Measurements from ENCODE around the gene EIF3L.
A peak's percentile ranks its signal among the peaks of the same experiment; 100 is the strongest.

The EIF3L gene

GRCh38 chr22:37832022-37832857 is 17.0 kb upstream of the EIF3L start:
- CTCF ChIA-PET: interaction anchor here (1.6 to 4.0 kb wide), 2 partner anchors 12 to 14 kb away, joined by 3 to 20 read pairs; partner anchors contain the start of gene ANKRD54

DNA sequence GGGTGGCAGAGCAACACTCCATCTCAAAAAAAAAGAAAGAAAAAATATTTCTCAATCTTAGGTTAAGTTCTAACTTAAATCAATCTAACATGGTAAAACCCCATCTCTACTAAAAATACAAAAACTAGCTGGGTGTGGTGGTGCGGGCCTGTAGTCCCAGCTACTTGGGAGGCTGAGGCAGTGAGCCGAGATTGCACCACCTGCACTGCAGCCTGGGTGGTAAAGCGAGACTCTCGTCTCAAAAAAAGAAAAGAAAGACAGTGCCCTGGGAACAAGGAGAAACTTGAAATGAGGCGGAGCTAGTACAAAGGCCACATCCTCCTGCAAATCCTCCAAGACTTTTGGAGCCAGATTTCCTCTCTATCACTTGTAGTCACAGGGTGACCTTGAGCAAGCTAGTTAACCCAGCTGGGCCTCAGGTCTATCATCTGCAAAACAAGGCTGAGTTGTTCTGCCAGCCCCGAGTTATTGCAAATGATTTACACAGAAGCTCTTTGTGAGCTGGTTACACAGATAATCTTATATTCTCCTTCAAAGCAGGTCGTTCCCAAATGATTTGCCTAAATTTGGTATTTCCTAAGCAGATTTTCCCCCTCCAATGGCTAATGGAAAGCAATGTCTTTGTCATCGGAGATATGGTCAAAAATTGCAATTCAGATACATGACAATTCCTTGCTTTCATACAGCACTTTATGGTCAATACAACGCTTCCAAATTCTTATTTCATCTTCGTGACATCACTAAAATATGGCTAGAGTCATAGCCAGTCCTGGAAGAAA is 7.0 kb upstream of the EIF3L start:
- ChIA-PET POLR2A (no interaction called here), CTCF (interaction anchor here (1.0 to 3.5 kb wide), 5 partner anchors 15 to 88 kb away, joined by 3 to 10 read pairs (median 5); no protein-coding TSS in a partner anchor)
- Histone ChIP-seq H3K27ac (ENCODE audit: insufficient read depth in 1 of 2, low read depth in 1 of 2, low read length in 2 of 2, poor library complexity in 1 of 2, severe bottlenecking in 2 of 2) (no peak overlapping the region), H3K4me3 (ENCODE audit: control insufficient read depth in 1 of 7, extremely low read depth in 1 of 7, insufficient read depth in 4 of 7, low read depth in 2 of 7, low read length in 6 of 7) (peak overlapping the region in 1 of 7 experiments; percentile 83), H3K4me1 (ENCODE audit: control extremely low read depth in 1 of 4, control insufficient read depth in 4 of 4, insufficient read depth in 4 of 4, low read length in 3 of 4) (peaks cover 5 to 13% (median 9%) of the 10 kb centered on the region in 4 experiments), H3K36me3 (ENCODE audit: control insufficient read depth in 4 of 4, insufficient read depth in 4 of 4, low read length in 3 of 4) (peaks cover 8 to 20% (median 17%) of the 10 kb centered on the region in 4 experiments), H3K9me3 (ENCODE audit: control extremely low read depth in 1 of 5, control insufficient read depth in 4 of 5, insufficient read depth in 2 of 5, low read depth in 1 of 5, low read length in 4 of 5) (no peaks in the 10 kb centered on the region), H3K27me3 (replicated peaks in 2 of 5; ENCODE audit: control insufficient read depth in 4 of 5, insufficient read depth in 5 of 5, low read length in 4 of 5) (no peaks in the 10 kb centered on the region)
- DNase-seq: no peak
- WGBS (ENCODE audit: insufficient coverage): 97% methylated on average over 9 of the region's 10 CpGs

More at GRCh38 chr22:37832022-37832857, 17.0 kb upstream of the EIF3L start:
- Histone ChIP-seq H3K4me1 (ENCODE audit: control extremely low read depth in 1 of 4, control insufficient read depth in 4 of 4, insufficient read depth in 4 of 4, low read length in 3 of 4) (no peaks in the 10 kb centered on the region), H3K27ac (ENCODE audit: insufficient read depth in 1 of 2, low read depth in 1 of 2, low read length in 2 of 2, poor library complexity in 1 of 2, severe bottlenecking in 2 of 2) (no peak overlapping the region), H3K27me3 (replicated peaks in 2 of 5; ENCODE audit: control insufficient read depth in 4 of 5, insufficient read depth in 5 of 5, low read length in 4 of 5) (no peaks in the 10 kb centered on the region), H3K9me3 (ENCODE audit: control extremely low read depth in 1 of 5, control insufficient read depth in 4 of 5, insufficient read depth in 2 of 5, low read depth in 1 of 5, low read length in 4 of 5) (no peaks in the 10 kb centered on the region), H3K4me3 (ENCODE audit: control insufficient read depth in 1 of 7, extremely low read depth in 1 of 7, insufficient read depth in 4 of 7, low read depth in 2 of 7, low read length in 6 of 7) (no peak overlapping the region), H3K36me3 (ENCODE audit: control insufficient read depth in 4 of 4, insufficient read depth in 4 of 4, low read length in 3 of 4) (peaks cover 9 to 66% (median 47%) of the 10 kb centered on the region in 4 experiments)
- POLR2A ChIA-PET: no interaction called here
- WGBS (ENCODE audit: insufficient coverage): 98% methylated on average over 12 of the region's 16 CpGs
- DNase-seq: no peak

- Histone ChIP-seq H3K36me3 (ENCODE audit: control insufficient read depth in 4 of 4, insufficient read depth in 4 of 4, low read length in 3 of 4) (peaks cover 4 to 11% (median 8%) of the 10 kb centered on the region in 4 experiments), H3K27me3 (replicated peaks in 2 of 5; ENCODE audit: control insufficient read depth in 4 of 5, insufficient read depth in 5 of 5, low read length in 4 of 5) (no peaks in the 10 kb centered on the region), H3K27ac (ENCODE audit: insufficient read depth in 1 of 2, low read depth in 1 of 2, low read length in 2 of 2, poor library complexity in 1 of 2, severe bottlenecking in 2 of 2) (peak overlapping the region; percentile 79 to 89), H3K4me1 (ENCODE audit: control extremely low read depth in 1 of 4, control insufficient read depth in 4 of 4, insufficient read depth in 4 of 4, low read length in 3 of 4) (peaks cover 5 to 22% (median 14%) of the 10 kb centered on the region in 4 experiments), H3K4me3 (ENCODE audit: control insufficient read depth in 1 of 7, extremely low read depth in 1 of 7, insufficient read depth in 4 of 7, low read depth in 2 of 7, low read length in 6 of 7) (peak overlapping the region; percentile 65 to 84 (median 82)), H3K9me3 (ENCODE audit: control extremely low read depth in 1 of 5, control insufficient read depth in 4 of 5, insufficient read depth in 2 of 5, low read depth in 1 of 5, low read length in 4 of 5) (no peaks in the 10 kb centered on the region)
- DNase-seq: peak; percentile 67 to 81 (median 71)
- CTCF ChIA-PET: interaction anchor here (0.9 to 3.5 kb wide), 6 partner anchors 12 to 26 kb away, joined by 3 to 10 read pairs (median 5); no protein-coding TSS in a partner anchor
- POLR2A ChIA-PET: interaction anchor here (0.5 to 1.8 kb wide), 2 partner anchors 26 to 132 kb away, joined by 3 to 7 read pairs; no protein-coding TSS in a partner anchor
- WGBS (ENCODE audit: insufficient coverage): under 1% methylated on average over 43 of the region's 46 CpGs
These were observed 5.5 kb upstream of the EIF3L start for GRCh38 chr22:37843741-37844089.

GRCh38 chr22:37844904-37845329 is 4.3 kb upstream of the EIF3L start:
- H3K4me1 ChIP-seq (ENCODE audit: control extremely low read depth in 1 of 4, control insufficient read depth in 4 of 4, insufficient read depth in 4 of 4, low read length in 3 of 4): peaks cover 5 to 24% (median 19%) of the 10 kb centered on the region in 4 experiments
- ChIA-PET CTCF (interaction anchor here (0.7 to 3.5 kb wide), 5 partner anchors 13 to 27 kb away, joined by 3 to 10 read pairs (median 3); no protein-coding TSS in a partner anchor), POLR2A (interaction anchor here (0.6 to 1.8 kb wide), 2 partner anchors 27 to 278 kb away, joined by 3 to 7 read pairs; no protein-coding TSS in a partner anchor)
- no peak for DNase-seq
- H3K27ac ChIP-seq (ENCODE audit: insufficient read depth in 1 of 2, low read depth in 1 of 2, low read length in 2 of 2, poor library complexity in 1 of 2, severe bottlenecking in 2 of 2): peak overlapping the region in 1 of 2 experiments; percentile 89
- no peaks in the 10 kb centered on the region for H3K27me3 ChIP-seq (replicated peaks in 2 of 5; ENCODE audit: control insufficient read depth in 4 of 5, insufficient read depth in 5 of 5, low read length in 4 of 5)
- H3K4me3 ChIP-seq (ENCODE audit: control insufficient read depth in 1 of 7, extremely low read depth in 1 of 7, insufficient read depth in 4 of 7, low read depth in 2 of 7, low read length in 6 of 7): peak overlapping the region in 6 of 7 experiments; percentile 70 to 84 (median 82)
- H3K36me3 ChIP-seq (ENCODE audit: control insufficient read depth in 4 of 4, insufficient read depth in 4 of 4, low read length in 3 of 4): peaks cover under 1 to 3% (median 1%) of the 10 kb centered on the region in 4 experiments
- 100% methylated on average over 1 of the region's 6 CpGs for WGBS (ENCODE audit: insufficient coverage)
- H3K9me3 ChIP-seq (ENCODE audit: control extremely low read depth in 1 of 5, control insufficient read depth in 4 of 5, insufficient read depth in 2 of 5, low read depth in 1 of 5, low read length in 4 of 5): no peaks in the 10 kb centered on the region

DNA sequence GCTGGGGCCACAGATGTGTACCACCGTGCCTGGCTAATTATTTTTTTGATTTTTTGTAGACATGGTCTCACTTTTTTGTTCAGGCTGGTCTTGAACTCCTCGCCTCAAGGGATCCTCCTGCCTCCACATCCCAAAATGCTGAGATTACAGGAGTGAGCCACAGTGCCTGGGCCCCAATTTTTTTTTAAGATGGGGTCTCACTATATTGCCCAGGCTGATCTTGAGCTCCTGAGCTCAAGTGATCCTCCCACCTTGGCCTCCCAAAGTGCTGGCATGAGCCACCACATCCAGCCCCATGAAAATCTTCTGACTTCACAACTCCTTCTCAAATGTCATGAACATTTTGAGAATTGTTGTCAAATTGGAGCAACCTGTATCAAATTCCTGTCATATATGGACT is 2.8 kb upstream of the EIF3L start:
- H3K4me1 ChIP-seq (ENCODE audit: control extremely low read depth in 1 of 4, control insufficient read depth in 4 of 4, insufficient read depth in 4 of 4, low read length in 3 of 4): peaks cover 5 to 34% (median 25%) of the 10 kb centered on the region in 4 experiments
- H3K27me3 ChIP-seq (replicated peaks in 2 of 5; ENCODE audit: control insufficient read depth in 4 of 5, insufficient read depth in 5 of 5, low read length in 4 of 5): no peaks in the 10 kb centered on the region
- DNase-seq: no peak
- peaks cover 0 to 10% (median 3%) of the 10 kb centered on the region in 4 experiments for H3K36me3 ChIP-seq (ENCODE audit: control insufficient read depth in 4 of 4, insufficient read depth in 4 of 4, low read length in 3 of 4)
- H3K4me3 ChIP-seq (ENCODE audit: control insufficient read depth in 1 of 7, extremely low read depth in 1 of 7, insufficient read depth in 4 of 7, low read depth in 2 of 7, low read length in 6 of 7): no peak overlapping the region
- ChIA-PET POLR2A (no interaction called here), CTCF (interaction anchor here (2.3 kb wide), 1 partner anchor 15 kb away, joined by 5 read pairs; no protein-coding TSS in a partner anchor)
- no peaks in the 10 kb centered on the region for H3K9me3 ChIP-seq (ENCODE audit: control extremely low read depth in 1 of 5, control insufficient read depth in 4 of 5, insufficient read depth in 2 of 5, low read depth in 1 of 5, low read length in 4 of 5)
- no peak overlapping the region for H3K27ac ChIP-seq (ENCODE audit: insufficient read depth in 1 of 2, low read depth in 1 of 2, low read length in 2 of 2, poor library complexity in 1 of 2, severe bottlenecking in 2 of 2)
- WGBS (ENCODE audit: insufficient coverage): 100% methylated on average over 1 of the region's 2 CpGs

- H3K4me3 ChIP-seq (ENCODE audit: control insufficient read depth in 1 of 7, extremely low read depth in 1 of 7, insufficient read depth in 4 of 7, low read depth in 2 of 7, low read length in 6 of 7): peak overlapping the region; percentile 82 to 95 (median 89)
These were observed 581 bp upstream of the EIF3L start for GRCh38 chr22:37848587-37849088.

More at GRCh38 chr22:37848587-37849088, 581 bp upstream of the EIF3L start:
- 43% methylated on average over 26 of the region's 27 CpGs for WGBS (ENCODE audit: insufficient coverage)
- Histone ChIP-seq H3K27ac (ENCODE audit: insufficient read depth in 1 of 2, low read depth in 1 of 2, low read length in 2 of 2, poor library complexity in 1 of 2, severe bottlenecking in 2 of 2) (peak overlapping the region; percentile 86 to 94), H3K36me3 (ENCODE audit: control insufficient read depth in 4 of 4, insufficient read depth in 4 of 4, low read length in 3 of 4) (peaks cover 8 to 32% (median 19%) of the 10 kb centered on the region in 4 experiments), H3K4me1 (ENCODE audit: control extremely low read depth in 1 of 4, control insufficient read depth in 4 of 4, insufficient read depth in 4 of 4, low read length in 3 of 4) (peaks cover 0 to 20% (median 16%) of the 10 kb centered on the region in 4 experiments), H3K27me3 (replicated peaks in 2 of 5; ENCODE audit: control insufficient read depth in 4 of 5, insufficient read depth in 5 of 5, low read length in 4 of 5) (no peaks in the 10 kb centered on the region), H3K9me3 (ENCODE audit: control extremely low read depth in 1 of 5, control insufficient read depth in 4 of 5, insufficient read depth in 2 of 5, low read depth in 1 of 5, low read length in 4 of 5) (no peaks in the 10 kb centered on the region)
- CTCF ChIA-PET: interaction anchor here (1.4 to 5.4 kb wide), 3 partner anchors 10 to 31 kb away, joined by 3 to 26 read pairs (median 4); no protein-coding TSS in a partner anchor
- peak; percentile 34 to 64 (median 56) for DNase-seq
- POLR2A ChIA-PET: no interaction called here
